GM21723 (cell line): Measurements from ENCODE around the gene CCDC152.

Source experiments
- ATAC-seq: cut with Tn5 transposase; IDR thresholded peaks from one replicate; pipeline ENCODE4 v1.9.1; 2021; ENCODE audit warnings: mild to moderate bottlenecking, moderate library complexity; ENCODE audit not compliant: unreplicated experiment

The CCDC152 gene

GRCh38 chr5:42779083-42779482 lies 22.5 kb downstream of the CCDC152 start:
- ATAC-seq = peak; percentile 76

DNA sequence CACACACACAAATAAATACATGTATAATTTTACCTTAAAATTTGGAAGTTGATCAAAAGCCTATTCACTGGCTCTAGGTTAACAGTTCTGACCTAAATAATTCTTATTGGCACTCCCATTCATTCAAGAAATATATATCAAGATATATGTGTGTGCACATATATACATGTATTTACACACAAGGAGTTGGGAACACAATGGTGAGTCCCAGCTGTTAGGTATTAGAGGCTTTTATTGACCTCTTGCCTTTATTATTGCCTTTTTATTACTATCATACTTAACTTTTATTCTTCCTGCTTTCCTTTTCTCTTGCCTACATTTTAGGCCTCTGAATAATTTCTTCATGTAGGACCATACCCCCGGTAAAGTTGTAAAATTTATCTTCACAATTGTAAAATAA lies 25.0 kb downstream of the CCDC152 start:
- no peak for ATAC-seq

GRCh38 chr5:42784132-42784531 lies 27.5 kb downstream of the CCDC152 start:
- no peak for ATAC-seq

DNA sequence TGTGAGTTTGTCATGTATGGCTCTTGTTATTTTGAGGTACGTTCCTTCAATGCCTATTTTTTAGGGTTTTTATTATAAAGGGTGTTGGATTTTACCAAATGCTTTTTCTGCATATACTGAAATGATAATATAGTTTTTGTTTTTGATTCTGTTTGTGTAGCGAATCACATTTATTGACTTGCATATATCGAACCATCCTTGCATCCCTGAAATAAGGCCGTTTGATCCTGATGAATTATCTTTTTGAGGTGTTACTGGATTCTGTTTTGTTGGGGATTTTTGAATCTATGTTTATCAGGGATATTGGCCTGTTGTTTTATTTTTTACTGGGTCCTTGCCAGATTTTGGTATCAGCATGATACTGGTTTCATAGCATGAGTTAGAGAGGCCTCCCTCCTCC lies 29.1 kb downstream of the CCDC152 start:
- ATAC-seq = no peak

- no peak for ATAC-seq
Observed at GRCh38 chr5:42787073-42787472, 30.5 kb downstream of the CCDC152 start.

DNA sequence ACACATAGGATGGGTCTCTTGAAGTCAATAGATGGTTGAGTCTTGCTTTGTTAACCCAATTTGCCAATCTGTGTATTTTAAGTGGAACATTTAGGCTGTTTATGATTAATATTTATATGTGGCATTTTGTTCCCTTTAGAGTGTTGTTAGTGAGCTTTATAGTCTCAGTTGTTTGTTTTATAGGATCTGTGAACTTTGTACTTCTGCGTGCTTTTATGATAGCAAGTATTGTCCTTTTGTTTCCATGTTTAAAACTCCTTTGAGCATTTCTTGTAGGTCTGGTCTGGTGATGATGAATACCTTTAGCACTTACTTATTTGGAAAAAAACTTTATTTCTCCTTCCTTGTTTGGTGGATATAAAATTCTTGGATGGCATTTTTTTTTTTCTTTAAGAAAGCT lies 31.2 kb downstream of the CCDC152 start:
- no peak for ATAC-seq

GRCh38 chr5:42791151-42791550 lies 34.5 kb downstream of the CCDC152 start:
- ATAC-seq = no peak

GRCh38 chr5:42798284-42799240 lies 41.9 kb downstream of the CCDC152 start:
- ATAC-seq = no peak

- no peak for ATAC-seq
Observed at GRCh38 chr5:42799241-42799608, 42.6 kb downstream of the CCDC152 start.

- no peak for ATAC-seq
Observed at GRCh38 chr5:42799668-42800114, 43.1 kb downstream of the CCDC152 start.

- ATAC-seq = no peak
Observed at GRCh38 chr5:42800748-42801330, 44.2 kb downstream of the CCDC152 start.

- ATAC-seq = no peak
Observed at GRCh38 chr5:42801516-42802166, 45.0 kb downstream of the CCDC152 start.

DNA sequence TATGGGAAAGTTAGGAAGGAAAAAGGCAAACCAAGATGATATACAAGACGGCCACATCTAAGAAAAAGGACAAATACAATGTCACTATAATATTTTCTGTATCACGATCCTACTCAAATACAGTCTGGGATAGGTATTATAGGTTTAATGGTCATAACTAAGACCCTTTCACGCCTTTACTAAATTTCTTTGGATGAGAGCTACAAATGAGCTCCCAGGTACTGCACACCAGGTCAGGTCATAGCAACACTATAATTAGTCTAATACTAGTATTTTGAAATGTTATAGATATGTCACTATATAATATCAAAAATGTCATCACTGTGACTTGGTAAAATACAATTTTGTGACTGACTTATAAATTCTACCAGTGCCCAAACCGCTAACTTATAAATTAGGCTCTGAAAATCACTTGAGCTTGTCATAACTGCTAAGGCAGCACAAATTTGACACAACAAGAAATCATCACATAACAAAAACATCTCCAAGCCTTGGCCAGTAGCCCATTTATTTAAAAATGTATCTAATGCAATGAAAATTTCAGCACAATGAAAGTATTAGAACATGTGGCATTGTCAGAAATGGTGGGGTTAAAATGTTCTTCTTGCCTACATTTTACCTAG lies 48.2 kb downstream of the CCDC152 start:
- ATAC-seq = no peak

DNA sequence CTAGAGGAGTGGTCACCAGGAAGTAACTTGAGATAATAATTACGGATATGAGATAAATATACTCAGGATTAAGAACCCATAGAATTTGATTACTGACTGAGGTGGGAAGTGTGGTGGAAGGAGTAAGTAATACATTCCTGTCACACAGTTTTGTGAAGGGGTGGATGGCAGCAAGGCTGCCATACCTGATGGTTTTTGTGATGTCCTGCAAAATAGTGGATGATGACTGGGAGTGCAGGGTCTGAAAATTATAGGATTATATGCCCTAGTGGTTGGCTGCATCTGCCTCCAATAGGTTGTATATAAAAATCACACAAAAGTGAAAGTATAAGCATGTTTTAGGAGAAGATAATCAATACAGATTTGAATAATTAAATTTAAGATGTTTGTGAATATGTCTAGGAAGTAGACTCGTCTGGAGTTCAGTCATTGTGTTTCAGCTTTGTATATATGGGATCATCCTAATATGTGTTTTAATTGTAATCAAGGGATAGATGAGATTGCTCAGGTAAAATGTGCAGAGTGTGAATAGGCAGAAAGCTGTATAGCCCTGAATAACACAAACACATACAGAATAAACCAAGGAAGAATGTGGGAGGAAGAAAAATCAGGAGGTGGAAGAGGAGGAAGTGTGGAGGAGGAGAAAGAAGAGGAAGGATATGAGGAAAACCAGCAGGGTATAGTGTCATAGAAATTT lies 49.5 kb downstream of the CCDC152 start:
- no peak for ATAC-seq

- no peak for ATAC-seq
Observed at GRCh38 chr5:42806701-42807262, 50.2 kb downstream of the CCDC152 start.

DNA sequence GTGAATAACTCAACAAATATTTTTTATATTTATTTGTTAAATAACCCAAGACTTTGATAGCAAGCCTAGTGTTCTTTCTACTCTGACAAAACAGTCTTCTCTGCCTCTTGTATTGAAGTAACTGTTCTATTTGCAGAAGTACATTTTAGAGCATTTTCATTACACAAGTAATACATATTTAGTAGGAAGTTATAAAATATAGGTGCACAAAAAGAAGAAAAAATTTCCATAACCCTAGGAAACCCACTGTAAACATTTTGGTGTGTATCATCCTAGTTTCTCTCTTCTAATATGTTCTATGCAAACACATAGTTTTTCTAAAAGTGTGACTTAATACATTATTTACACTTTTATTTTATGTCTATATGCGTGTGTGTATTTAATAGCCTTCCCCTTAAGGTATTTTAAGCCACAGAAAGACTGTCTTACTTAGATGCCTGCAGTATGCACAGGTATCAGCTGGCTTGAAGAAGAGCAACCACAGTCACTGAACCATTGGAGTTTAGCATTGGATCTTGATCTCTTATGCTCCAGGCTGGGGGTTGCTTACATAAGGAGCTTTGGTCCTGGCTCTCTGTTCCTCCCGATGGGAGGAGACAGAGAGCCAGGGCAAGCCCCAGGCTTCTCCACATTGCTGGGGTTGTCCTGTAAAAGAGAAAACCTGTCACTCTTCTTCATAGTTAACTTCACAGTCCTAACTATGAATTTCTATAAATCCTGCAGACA lies 51.3 kb downstream of the CCDC152 start:
- no peak for ATAC-seq

DNA sequence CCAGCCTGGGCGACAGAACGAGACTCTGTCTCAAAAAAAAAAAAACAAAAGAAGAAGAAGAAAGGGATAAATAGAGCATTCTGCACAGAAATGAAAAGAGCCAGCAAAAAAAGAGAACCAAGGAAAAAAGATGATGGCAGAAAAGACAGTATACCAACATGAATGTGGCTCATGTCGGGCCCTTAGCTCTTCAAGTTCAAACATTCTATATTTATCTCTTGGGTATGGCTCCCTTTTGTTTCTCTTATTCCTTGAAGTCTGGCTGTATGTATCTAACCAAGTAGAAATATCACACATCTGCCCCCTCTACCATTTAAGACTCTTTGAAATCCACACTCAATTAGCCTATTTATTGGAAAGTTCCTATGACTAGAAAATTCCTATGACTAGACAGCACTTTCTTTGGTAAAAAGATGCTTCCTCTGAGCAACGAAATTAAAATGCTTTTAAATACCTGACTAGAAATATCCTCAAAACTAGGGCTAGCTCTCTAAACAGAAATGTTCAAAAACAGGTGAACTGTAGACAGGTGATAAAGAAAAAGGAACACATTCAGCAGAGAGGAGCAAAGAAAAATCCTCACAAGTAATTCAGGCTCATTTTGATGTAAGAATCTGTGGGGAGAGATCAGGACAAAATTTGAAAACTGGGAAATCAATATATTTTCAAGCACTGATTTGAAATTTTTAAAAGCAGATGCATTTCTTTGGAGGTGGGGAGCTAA lies 52.4 kb downstream of the CCDC152 start:
- no peak for ATAC-seq

DNA sequence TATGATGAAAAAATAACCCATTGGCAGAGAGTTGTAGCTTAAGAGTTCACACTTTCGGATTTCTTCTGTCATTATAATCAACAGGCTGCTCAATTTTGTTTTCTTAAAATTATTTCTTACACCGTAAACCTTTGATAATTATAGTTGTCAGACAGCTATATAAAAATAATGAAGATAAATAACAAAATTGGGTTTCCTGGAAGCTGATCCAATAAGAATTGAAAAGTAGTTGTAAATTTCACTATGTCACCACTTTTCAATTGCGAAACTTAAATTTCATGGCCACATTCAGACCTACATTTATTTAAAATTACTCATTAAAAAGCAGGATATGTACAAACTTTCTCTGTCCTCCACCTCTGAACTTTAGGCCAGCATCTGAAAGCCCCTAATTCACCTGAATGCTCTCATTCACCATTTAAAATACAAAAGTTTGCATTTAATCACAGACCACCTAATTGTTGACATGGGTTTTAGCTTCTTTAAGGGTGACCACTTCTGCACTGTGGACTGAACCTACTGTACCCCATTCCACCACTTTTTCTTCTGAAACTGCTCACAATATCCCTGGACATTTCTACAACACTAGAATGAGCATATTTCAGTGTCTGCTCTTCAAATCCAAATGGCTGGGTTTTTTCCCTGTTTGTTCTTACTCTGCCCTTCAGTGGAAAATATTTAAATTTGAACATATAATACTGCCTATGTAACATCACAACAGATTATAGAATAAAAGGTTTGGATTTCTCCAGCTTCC lies 54.4 kb downstream of the CCDC152 start:
- ATAC-seq = no peak
